ENCODE results near the gene DISC1.

DNA sequence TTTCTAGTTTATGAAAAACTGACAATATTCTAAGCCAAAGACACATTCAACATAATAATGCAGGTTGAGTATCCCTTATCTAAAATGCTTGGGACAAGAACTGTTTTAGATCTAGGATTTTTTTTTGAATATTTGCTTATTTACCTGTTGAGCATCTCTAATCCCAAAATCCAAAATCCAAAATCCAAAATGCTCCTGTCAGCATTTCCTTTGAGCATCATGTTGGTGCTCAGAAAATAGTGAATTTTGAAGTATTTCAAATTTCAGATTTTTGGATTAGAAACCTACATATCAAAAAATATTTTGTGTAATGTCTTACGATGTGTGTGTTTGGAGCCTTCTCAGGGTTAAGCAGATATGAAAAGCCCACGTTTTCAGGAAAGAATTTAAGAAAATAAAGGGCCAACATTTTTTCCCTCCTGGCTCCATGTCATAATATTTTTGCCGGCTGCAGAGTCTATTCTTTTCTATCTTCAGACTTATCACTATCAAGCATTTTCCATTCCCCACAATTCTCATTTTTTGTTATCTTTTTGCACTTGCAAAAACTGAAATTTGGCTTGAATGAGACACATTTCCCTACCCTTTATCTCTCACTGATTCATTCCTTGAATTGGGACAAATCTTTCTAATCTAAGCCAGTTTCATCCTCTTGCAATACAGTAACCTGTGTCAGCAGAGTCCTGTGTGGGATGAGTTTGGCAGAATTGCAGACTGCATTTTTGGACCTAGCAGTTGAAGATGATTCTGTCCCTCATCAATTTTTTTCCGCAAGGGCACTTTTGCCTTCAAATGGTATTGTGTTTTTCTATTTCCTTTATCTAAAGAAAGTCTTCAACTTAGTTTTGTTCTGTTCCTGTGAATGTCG, 233.9 kb downstream of the DISC1 start:
- TF ChIP-seq EZH2 (IDR thresholded peaks at IDR 0.05; ENCODE audit: borderline replicate concordance, low read length): no peak
- TF ChIP-seq, protein P1, sequence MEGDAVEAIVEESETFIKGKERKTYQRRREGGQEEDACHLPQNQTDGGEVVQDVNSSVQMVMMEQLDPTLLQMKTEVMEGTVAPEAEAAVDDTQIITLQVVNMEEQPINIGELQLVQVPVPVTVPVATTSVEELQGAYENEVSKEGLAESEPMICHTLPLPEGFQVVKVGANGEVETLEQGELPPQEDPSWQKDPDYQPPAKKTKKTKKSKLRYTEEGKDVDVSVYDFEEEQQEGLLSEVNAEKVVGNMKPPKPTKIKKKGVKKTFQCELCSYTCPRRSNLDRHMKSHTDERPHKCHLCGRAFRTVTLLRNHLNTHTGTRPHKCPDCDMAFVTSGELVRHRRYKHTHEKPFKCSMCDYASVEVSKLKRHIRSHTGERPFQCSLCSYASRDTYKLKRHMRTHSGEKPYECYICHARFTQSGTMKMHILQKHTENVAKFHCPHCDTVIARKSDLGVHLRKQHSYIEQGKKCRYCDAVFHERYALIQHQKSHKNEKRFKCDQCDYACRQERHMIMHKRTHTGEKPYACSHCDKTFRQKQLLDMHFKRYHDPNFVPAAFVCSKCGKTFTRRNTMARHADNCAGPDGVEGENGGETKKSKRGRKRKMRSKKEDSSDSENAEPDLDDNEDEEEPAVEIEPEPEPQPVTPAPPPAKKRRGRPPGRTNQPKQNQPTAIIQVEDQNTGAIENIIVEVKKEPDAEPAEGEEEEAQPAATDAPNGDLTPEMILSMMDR (conservative IDR thresholded peaks at IDR 0.05 in 1 of 2, IDR thresholded peaks at IDR 0.05 in 1 of 2; ENCODE audit: extremely low read depth in 1 of 2, insufficient read depth in 1 of 2, low read depth in 1 of 2, low read length in 2 of 2): no peak
